HG03354 (cell line): ENCODE results near the gene NOTCH1.

Experiments used
- ATAC-seq: cut with Tn5 transposase; IDR thresholded peaks from one replicate; pipeline ENCODE4 v1.9.1; 2021; ENCODE audit warnings: mild to moderate bottlenecking; ENCODE audit not compliant: unreplicated experiment, poor library complexity, severe bottlenecking

The NOTCH1 gene

GRCh38 chr9:136474021-136474640 lies 71.7 kb downstream of the NOTCH1 start:
- no peak for ATAC-seq

GRCh38 chr9:136473354-136473721 lies 72.5 kb downstream of the NOTCH1 start:
- no peak for ATAC-seq

GRCh38 chr9:136472640-136473353 lies 73.1 kb downstream of the NOTCH1 start:
- ATAC-seq: no peak

- no peak for ATAC-seq
Observed at GRCh38 chr9:136471802-136472487, 73.9 kb downstream of the NOTCH1 start.

- no peak for ATAC-seq
Observed at GRCh38 chr9:136470792-136471469, 74.9 kb downstream of the NOTCH1 start.

GRCh38 chr9:136470356-136470755 lies 75.5 kb downstream of the NOTCH1 start:
- ATAC-seq: no peak

GRCh38 chr9:136467766-136468165 lies 78.1 kb downstream of the NOTCH1 start:
- no peak for ATAC-seq

- no peak for ATAC-seq
Observed at GRCh38 chr9:136466155-136466541, 79.7 kb downstream of the NOTCH1 start.

- ATAC-seq: no peak
Observed at GRCh38 chr9:136465500-136466154, 80.2 kb downstream of the NOTCH1 start.

- no peak for ATAC-seq
Observed at GRCh38 chr9:136464241-136464640, 81.6 kb downstream of the NOTCH1 start.

GRCh38 chr9:136463578-136463977 lies 82.3 kb downstream of the NOTCH1 start:
- ATAC-seq: no peak

GRCh38 chr9:136462664-136463063 lies 83.2 kb downstream of the NOTCH1 start:
- ATAC-seq: no peak

- no peak for ATAC-seq
Observed at GRCh38 chr9:136460772-136461325, 85.0 kb downstream of the NOTCH1 start.

- ATAC-seq: no peak
Observed at GRCh38 chr9:136459425-136459824, 86.4 kb downstream of the NOTCH1 start.

GRCh38 chr9:136457326-136457725 lies 88.5 kb downstream of the NOTCH1 start:
- ATAC-seq: no peak

GRCh38 chr9:136456258-136456657 lies 89.6 kb downstream of the NOTCH1 start:
- ATAC-seq: no peak

- ATAC-seq: no peak
Observed at GRCh38 chr9:136455043-136456002, 90.5 kb downstream of the NOTCH1 start.

- no peak for ATAC-seq
Observed at GRCh38 chr9:136454026-136454796, 91.6 kb downstream of the NOTCH1 start.
